ENCODE results near the gene STK24. TPM values are rescaled to one million over a fixed set of nuclear protein-coding genes. Genes with fewer than 3 reads are reported as not detected.

STK24 gene
- total and polyA plus RNA-seq, 2 of the 4 experiments (the other 2 are of a cell fraction) = 29.2 to 43.4 TPM

GRCh38 chr13:98570929-98571372 is 6.0 kb downstream of the STK24 start:
- Histone ChIP-seq H3K27ac (ENCODE audit: insufficient read depth, low read length) (no peak overlapping the region), H3K9me3 (ENCODE audit: control insufficient read depth, insufficient read depth, low read length) (no peaks in the 10 kb centered on the region), H3K4me3 (ENCODE audit: insufficient read depth, low read depth, low read length) (no peak overlapping the region), H3K79me1 (ENCODE audit: low read depth in 1 of 2, low read length in 2 of 2) (peaks cover 5 to 75% of the 10 kb centered on the region in 2 experiments; a peak in 3 of 4 replicates), H4K20me1 (ENCODE audit: insufficient read depth, low read length) (peaks cover 95% of the 10 kb centered on the region), H2AK5ac (ENCODE audit: low read depth, low read length) (no peak overlapping the region; the same call in 1 of the 2 replicates), H3K14ac (replicated peaks; ENCODE audit: low read depth, low read length) (no peak overlapping the region), H2AK9ac (replicated peaks; ENCODE audit: low read depth, low read length, poor library complexity) (no peak overlapping the region), H3K36me3 (ENCODE audit: control insufficient read depth, insufficient read depth, low read length) (no peaks in the 10 kb centered on the region), H2AFZ (replicated peaks; ENCODE audit: low read length, poor library complexity) (no peak overlapping the region), H3K9ac (ENCODE audit: low read depth, low read length) (no peak overlapping the region), H3K56ac (ENCODE audit: extremely low read depth, insufficient read depth, low read length) (no peak overlapping the region), H2BK120ac (ENCODE audit: low read depth, low read length) (no peak overlapping the region), H3K4ac (ENCODE audit: low read depth, low read length) (no peak overlapping the region), H3K4me1 (ENCODE audit: control insufficient read depth, insufficient read depth, low read length) (peaks cover 22% of the 10 kb centered on the region), H3K27me3 (ENCODE audit: control insufficient read depth, insufficient read depth, low read length) (no peaks in the 10 kb centered on the region), H3K23ac (ENCODE audit: low read depth, low read length) (no peak overlapping the region), H2BK5ac (ENCODE audit: low read depth, low read length, poor library complexity, severe bottlenecking) (no peak overlapping the region), H3K4me2 (ENCODE audit: low read depth, low read length) (peak overlapping the region; percentile 1; the same call in 1 of the 2 replicates), H4K8ac (ENCODE audit: low read depth in 2 of 2, low read length in 2 of 2) (no peak overlapping the region), H2BK20ac (ENCODE audit: low read depth, low read length) (no peak overlapping the region), H4K5ac (ENCODE audit: low read depth, low read length) (no peak overlapping the region), H3K9me1 (ENCODE audit: insufficient read depth, low read length) (peaks cover 23% of the 10 kb centered on the region), H3K18ac (ENCODE audit: low read depth, low read length) (no peak overlapping the region), H2BK15ac (ENCODE audit: low read depth, low read length) (no peak overlapping the region), H4K91ac (ENCODE audit: insufficient read depth, low read depth, low read length) (no peak overlapping the region)
- TF ChIP-seq, protein P1, sequence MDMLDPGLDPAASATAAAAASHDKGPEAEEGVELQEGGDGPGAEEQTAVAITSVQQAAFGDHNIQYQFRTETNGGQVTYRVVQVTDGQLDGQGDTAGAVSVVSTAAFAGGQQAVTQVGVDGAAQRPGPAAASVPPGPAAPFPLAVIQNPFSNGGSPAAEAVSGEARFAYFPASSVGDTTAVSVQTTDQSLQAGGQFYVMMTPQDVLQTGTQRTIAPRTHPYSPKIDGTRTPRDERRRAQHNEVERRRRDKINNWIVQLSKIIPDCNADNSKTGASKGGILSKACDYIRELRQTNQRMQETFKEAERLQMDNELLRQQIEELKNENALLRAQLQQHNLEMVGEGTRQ (IDR thresholded peaks at IDR 0.05; ENCODE audit: low read depth, low read length) = no peak
- no peak for TF ChIP-seq MAZ (IDR thresholded peaks at IDR 0.05; ENCODE audit: borderline replicate concordance, low read depth, low read length)
- TF ChIP-seq NFE2L2 (IDR thresholded peaks at IDR 0.05; ENCODE audit: low read depth, low read length) = no peak
- no peak for TF ChIP-seq ELK1 (IDR thresholded peaks at IDR 0.05; ENCODE audit: borderline replicate concordance, low read depth, low read length)
- TF ChIP-seq SMC3 (IDR thresholded peaks at IDR 0.05; ENCODE audit: low read depth, low read length) = no peak
- TF ChIP-seq RFX5 (IDR thresholded peaks at IDR 0.05; ENCODE audit: low read depth, low read length) = no peak
- TF ChIP-seq CTCF (conservative IDR thresholded peaks at IDR 0.05; ENCODE audit: low read depth, low read length) = no peak
- TF ChIP-seq RAD21 (IDR thresholded peaks at IDR 0.05; ENCODE audit: low read length) = no peak
- TF ChIP-seq MXI1 (IDR thresholded peaks at IDR 0.05; ENCODE audit: borderline replicate concordance, low read depth, low read length) = no peak
- TF ChIP-seq MAFK (IDR thresholded peaks at IDR 0.05; ENCODE audit: low read depth, low read length) = no peak
- TF ChIP-seq BHLHE40 (IDR thresholded peaks at IDR 0.05; ENCODE audit: low read depth, low read length) = no peak
- TF ChIP-seq FOS (IDR thresholded peaks at IDR 0.05; ENCODE audit: low read depth, low read length) = no peak
- no peak for TF ChIP-seq POLR2A (IDR thresholded peaks at IDR 0.05; ENCODE audit: low read depth, low read length)
- no peak for TF ChIP-seq RCOR1 (IDR thresholded peaks at IDR 0.05; ENCODE audit: insufficient replicate concordance, low read length)
- TF ChIP-seq CEBPB (IDR thresholded peaks at IDR 0.05; ENCODE audit: low read depth, low read length) = no peak
- no peak for TF ChIP-seq CHD1 (IDR thresholded peaks at IDR 0.05; ENCODE audit: low read depth, low read length)
- no peak for ATAC-seq (ENCODE audit: low read depth)
- ChIA-PET CTCF (interaction anchor here (0.7 kb wide), 2 partner anchors 83 to 256 kb away, joined by 3 read pairs; no protein-coding TSS in a partner anchor), POLR2A (ENCODE audit: unreplicated experiment) (no interaction called here)
- no TSS peak for BruUV-seq (replicated peaks)
- intact Hi-C loops (cut with micrococcal nuclease) (no loop called here), in situ Hi-C loops (cut with MboI; ENCODE audit: low sequenced_read_pairs) (no loop called here), dilution Hi-C loops (cut with HindIII; ENCODE audit: low sequenced_read_pairs, unreplicated experiment) (no loop called here)
- WGBS, 2 experiments (ENCODE audit: extremely low coverage in 2 of 2, insufficient read length in 1 of 2) = 94% methylated on average over 6 of the region's 10 CpGs; no CpG with 5 or more reads in 1 of the 2 experiments
- DNase-seq = no peak
